Mesodermal cell (in vitro differentiated cells): ENCODE results near the gene NNMT.
A peak's percentile ranks its signal among the peaks of the same experiment; 100 is the strongest.

Source experiments
- H3K27ac ChIP-seq: 2 replicates; pipeline ENCODE4 v1.7.0; 2013; ENCODE audit warnings: mild to moderate bottlenecking, low read depth, low read length, moderate library complexity; ENCODE audit not compliant: severe bottlenecking
- H3K36me3 ChIP-seq: 2 replicates; pipeline ENCODE4 v1.7.1; 2013; ENCODE audit warnings: mild to moderate bottlenecking, low read length, moderate library complexity; ENCODE audit not compliant: control insufficient read depth, insufficient read depth
- H3K4me1 ChIP-seq: one replicate; pipeline ENCODE4 v1.7.1; 2013; ENCODE audit warnings: mild to moderate bottlenecking, low read length; ENCODE audit not compliant: insufficient read depth, control insufficient read depth, poor library complexity, severe bottlenecking
- H3K4me3 ChIP-seq: 2 replicates; pipeline ENCODE4 v1.7.0; 2013; ENCODE audit warnings: low read length, control low read depth, mild to moderate bottlenecking; ENCODE audit not compliant: insufficient read depth, poor library complexity, severe bottlenecking; ENCODE audit errors: extremely low read depth
- H3K9me3 ChIP-seq: 2 replicates; pipeline ENCODE4 v1.7.1; 2013; ENCODE audit warnings: mild to moderate bottlenecking, low read length, moderate library complexity; ENCODE audit not compliant: control insufficient read depth
- WGBS, 2 experiments: methylation state at CpG; one replicate each; pipeline ENCODE4 v1.1.5; 2013; ENCODE audit warnings: missing lambda C conversion rate in 2 of 2; ENCODE audit not compliant: insufficient coverage in 2 of 2; 5-methylcytosine and 5-hydroxymethylcytosine counted together

Gene NNMT

DNA sequence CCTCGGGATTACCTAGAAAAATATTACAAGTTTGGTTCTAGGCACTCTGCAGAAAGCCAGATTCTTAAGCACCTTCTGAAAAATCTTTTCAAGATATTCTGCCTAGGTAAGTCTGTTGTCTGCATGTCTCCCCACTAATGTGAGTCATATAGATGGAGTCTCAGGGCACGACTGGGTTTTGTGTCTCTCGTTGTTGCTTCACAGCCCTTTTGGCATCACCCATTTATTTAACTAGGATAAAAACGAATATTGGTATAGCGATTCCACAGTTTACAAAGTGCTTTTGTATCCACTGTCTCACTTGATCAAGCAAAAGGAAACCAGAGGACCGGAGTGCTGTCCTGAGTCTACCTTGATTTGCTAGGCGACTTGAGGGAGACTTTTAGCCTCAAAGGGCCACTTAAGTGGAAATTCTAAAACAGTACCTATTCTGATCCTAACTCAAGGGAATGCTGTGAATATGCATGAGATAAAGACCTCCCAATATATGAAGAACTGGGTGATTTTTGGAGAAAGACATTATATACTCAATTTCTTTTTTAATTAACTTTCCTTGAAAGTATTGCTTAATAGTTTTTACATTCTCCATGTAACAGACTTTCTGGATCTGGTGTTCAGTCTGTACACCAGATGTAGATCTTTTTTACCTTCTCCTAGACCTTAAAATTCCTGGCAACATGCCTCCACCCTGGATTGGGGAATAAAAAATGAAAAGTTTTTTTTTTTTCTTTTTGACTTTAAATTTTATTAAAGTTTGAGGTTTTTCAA lies 590 bp downstream of the NNMT start:
- H3K4me1 ChIP-seq, result peaks cover 29% of the 10 kb centered on the region
- peaks cover 22% of the 10 kb centered on the region for H3K36me3 ChIP-seq
- WGBS, 2 experiments, result 87 to 91% methylated on average over 4 to 7 of the region's 7 CpGs
- peak overlapping the region; percentile 97 for H3K27ac ChIP-seq
- H3K4me3 ChIP-seq, result peak overlapping the region; percentile 37
- peaks cover 7% of the 10 kb centered on the region for H3K9me3 ChIP-seq

DNA sequence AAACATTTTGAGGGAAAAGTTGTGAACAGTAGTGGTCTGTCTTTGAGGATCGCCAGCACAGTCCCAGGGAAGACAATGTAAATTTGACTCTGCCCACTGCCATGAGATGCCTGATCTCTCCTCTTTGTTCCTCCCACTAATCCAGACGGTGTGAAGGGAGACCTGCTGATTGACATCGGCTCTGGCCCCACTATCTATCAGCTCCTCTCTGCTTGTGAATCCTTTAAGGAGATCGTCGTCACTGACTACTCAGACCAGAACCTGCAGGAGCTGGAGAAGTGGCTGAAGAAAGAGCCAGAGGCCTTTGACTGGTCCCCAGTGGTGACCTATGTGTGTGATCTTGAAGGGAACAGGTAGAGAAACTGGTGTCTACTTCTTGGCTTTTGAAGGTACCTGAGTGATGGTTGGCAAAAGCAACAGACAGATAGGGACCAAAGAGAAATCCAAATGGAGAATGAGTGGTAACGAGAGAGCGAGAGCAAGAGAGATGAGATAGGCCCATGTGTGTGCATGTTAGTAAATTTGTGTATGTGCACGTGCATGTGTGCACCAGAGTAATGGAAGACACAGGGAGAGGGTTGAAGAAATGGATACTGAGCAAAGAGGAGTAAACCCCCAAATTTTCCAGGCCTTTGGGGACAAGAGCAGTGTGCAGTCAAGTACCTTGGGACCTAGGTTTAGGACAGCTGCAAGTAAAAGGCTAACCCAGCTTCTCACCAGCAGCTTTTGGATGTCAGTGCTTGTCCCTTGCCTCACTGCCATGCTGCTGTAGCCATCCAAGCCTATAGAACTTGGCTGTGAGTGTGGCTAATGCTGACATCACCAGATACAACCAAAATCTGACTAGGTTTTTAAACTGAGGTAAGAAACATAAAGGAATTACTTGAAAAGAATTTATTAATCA lies 1.9 kb downstream of the NNMT start:
- Histone ChIP-seq H3K4me3 (peak overlapping the region; percentile 37), H3K36me3 (peaks cover 24% of the 10 kb centered on the region), H3K4me1 (peaks cover 19% of the 10 kb centered on the region), H3K9me3 (peaks cover 7% of the 10 kb centered on the region), H3K27ac (no peak overlapping the region)
- WGBS, 2 experiments, result 83 to 91% methylated on average over 4 to 5 of the region's 8 CpGs

DNA sequence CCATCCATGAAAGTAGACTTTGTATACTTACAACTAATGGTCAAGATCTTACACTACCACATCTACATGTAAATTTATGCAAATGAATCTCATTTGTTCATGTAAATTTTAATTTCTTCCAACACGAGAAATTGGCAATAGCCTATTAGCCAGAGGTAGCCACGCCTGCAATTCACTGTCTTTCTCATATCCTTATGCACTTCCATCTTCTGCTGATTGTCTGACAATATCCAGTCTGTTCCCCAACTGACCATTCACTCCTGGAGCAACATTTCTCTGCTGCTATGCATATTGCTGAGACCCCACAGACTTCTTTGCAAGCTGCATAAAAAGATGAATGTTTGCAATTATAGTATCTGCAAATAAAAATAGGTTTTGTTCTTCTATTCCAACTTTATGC lies 2.5 kb downstream of the NNMT start:
- peaks cover 16% of the 10 kb centered on the region for H3K4me1 ChIP-seq
- WGBS, 2 experiments, result 83 to 86% methylated on average over 1 to 2 of the region's 2 CpGs
- H3K4me3 ChIP-seq, result peak overlapping the region; percentile 37
- H3K36me3 ChIP-seq, result peaks cover 24% of the 10 kb centered on the region
- peaks cover 7% of the 10 kb centered on the region for H3K9me3 ChIP-seq
- no peak overlapping the region for H3K27ac ChIP-seq

DNA sequence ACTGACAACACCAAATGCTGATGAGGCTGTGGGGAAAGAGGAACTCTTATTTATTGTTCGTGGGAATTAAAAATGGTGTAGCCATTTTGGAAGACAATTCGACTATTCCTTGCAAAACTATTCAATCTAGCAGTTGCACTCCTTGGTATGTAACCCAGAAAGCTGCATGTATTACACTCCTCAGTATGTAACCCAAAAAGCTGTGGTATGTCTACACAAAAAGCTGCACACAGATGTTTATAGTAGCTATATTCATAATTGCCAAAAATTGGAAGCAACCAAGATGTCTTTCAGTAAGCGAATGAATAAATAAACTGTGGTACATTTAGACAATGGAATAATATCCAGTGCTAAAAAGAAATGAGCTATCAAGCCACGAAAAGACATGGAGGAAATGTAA lies 4.9 kb downstream of the NNMT start:
- no peak overlapping the region for H3K27ac ChIP-seq
- 100% methylated on average over 3 of the region's 4 CpGs; no CpG with 5 or more reads in 1 of the 2 experiments for WGBS, 2 experiments
- H3K36me3 ChIP-seq, result peaks cover 30% of the 10 kb centered on the region
- peaks cover 7% of the 10 kb centered on the region for H3K9me3 ChIP-seq
- no peak overlapping the region for H3K4me3 ChIP-seq
- peaks cover 7% of the 10 kb centered on the region for H3K4me1 ChIP-seq

DNA sequence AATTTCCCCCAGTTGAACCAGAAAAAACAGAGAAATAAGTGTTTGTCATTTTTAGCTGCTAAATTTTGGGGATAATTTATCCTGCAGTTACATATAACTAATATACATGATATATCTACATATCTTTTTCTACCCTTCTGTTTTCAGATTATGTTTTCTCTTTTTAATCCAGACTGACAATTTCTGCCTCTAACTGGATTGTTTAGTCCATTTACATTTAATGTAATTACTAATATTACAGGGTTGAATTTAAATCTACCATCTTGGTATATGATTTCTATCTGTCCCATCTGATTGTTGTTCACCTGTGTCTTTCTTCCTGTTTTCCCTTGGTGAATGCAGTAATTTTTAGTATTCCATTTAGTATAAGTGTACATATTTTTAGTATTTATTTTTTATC lies 5.7 kb downstream of the NNMT start:
- Histone ChIP-seq H3K4me3 (no peak overlapping the region), H3K9me3 (peaks cover 7% of the 10 kb centered on the region), H3K27ac (no peak overlapping the region), H3K4me1 (no peaks in the 10 kb centered on the region), H3K36me3 (peaks cover 30% of the 10 kb centered on the region)

DNA sequence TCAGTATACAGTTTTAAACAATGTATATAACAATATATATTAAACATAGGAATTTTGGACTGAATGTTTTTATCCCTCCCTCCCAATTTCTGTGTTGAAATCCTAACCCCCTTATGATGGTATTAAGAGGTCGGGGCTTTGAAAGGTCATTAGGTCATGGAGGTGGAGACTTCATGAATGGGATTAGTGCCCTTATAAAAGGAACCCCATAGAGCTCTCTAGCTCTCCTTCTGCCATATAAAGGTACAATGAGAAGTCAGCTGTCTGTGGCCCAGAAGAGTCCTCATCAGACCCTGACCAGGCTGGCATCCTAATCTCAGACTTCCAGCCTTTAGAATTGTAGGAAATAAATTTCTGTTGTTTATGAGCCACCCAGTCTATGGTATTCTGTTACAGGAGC lies 6.5 kb downstream of the NNMT start:
- no peak overlapping the region for H3K27ac ChIP-seq
- no CpG with 5 or more reads among the region's 1 CpG for WGBS, 2 experiments

DNA sequence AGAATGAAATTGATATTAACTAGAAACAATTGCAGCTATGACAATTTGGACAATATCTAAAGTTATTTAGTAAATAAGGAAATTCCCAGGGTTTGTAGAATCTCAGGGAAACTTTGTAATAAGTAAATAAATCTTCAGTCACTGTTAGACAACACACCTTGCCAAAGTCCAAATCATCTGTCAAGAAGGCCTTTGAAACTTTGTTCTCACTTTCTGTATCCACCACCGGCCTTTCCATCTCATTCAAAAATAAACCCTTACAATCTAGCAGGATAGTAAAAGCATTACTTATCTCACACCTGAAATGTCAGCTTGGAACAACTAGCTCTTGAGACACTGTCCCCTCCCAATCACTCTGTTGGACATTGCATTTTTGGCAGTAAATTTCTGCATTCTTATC lies 7.9 kb downstream of the NNMT start:
- no peaks in the 10 kb centered on the region for H3K4me1 ChIP-seq
- H3K36me3 ChIP-seq, result peaks cover 27% of the 10 kb centered on the region
- no peak overlapping the region for H3K27ac ChIP-seq
- H3K4me3 ChIP-seq, result no peak overlapping the region
- peaks cover 4% of the 10 kb centered on the region for H3K9me3 ChIP-seq
- 80 to 86% methylated on average over 1 of the region's 1 CpG for WGBS, 2 experiments

More for the DNA sequence above, 6.5 kb downstream of the NNMT start:
- no peaks in the 10 kb centered on the region for H3K4me1 ChIP-seq
- peaks cover 7% of the 10 kb centered on the region for H3K9me3 ChIP-seq
- H3K36me3 ChIP-seq, result peaks cover 30% of the 10 kb centered on the region
- no peak overlapping the region for H3K4me3 ChIP-seq

DNA sequence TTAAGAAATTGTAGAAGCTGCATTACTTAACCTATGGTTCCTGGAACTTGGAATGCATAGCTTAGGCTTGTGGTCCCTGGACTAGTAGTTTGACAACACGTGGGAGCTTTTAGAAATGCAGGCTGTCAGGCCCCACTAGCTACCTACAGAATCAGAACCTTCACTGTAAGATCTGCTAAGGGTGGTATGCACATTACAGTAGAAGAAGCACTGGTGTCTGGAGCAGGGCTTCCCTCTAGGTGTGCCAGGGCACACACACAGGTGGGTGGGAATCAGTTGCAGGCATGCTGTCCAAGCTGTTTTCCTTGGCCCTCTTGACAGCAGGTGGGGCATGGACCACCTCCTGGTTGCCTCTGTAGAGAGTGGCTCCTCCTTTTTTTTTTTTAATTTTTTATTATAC lies 8.8 kb downstream of the NNMT start:
- Histone ChIP-seq H3K4me1 (no peaks in the 10 kb centered on the region), H3K27ac (no peak overlapping the region), H3K9me3 (peaks cover 4% of the 10 kb centered on the region), H3K36me3 (peaks cover 30% of the 10 kb centered on the region), H3K4me3 (no peak overlapping the region)
- no CpG with 5 or more reads among the region's 1 CpG for WGBS, 2 experiments

DNA sequence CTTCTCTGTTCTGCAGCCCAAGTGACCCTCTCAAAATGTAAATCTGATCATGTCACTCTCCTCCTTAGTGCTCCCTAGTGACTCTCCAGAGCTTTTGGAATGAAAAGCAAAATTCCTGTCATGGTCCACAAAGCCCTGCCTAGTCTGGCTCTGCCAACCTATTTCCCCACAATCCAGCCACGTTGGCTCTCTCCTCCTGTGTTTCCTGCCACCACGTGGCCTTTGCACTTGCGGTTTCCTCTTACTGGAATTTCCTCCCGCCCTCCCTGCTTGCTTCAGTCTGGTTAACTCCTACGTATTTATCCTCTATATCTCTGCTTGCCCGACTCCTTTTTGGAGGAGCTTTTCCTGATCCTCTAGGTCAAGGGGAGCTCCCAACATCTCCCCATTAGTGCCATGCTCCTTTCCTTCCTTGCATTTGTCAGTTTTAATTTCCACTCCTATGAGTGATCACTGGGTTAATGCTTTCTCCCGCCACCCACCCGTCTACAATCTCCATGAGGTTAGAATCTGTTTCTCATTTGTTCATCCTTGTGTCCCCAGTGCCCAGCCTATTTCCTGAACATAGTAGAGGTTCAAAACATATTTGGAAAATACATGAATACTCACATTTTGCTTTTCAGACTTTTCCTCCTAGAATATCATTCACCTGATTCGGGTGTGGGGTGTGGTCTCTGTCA lies 11.5 kb downstream of the NNMT start:
- WGBS, 2 experiments, result 76 to 81% methylated on average over 7 to 8 of the region's 9 CpGs
- H3K4me1 ChIP-seq, result no peaks in the 10 kb centered on the region
- H3K36me3 ChIP-seq, result peaks cover 22% of the 10 kb centered on the region
- H3K4me3 ChIP-seq, result no peak overlapping the region
- H3K27ac ChIP-seq, result no peak overlapping the region
- H3K9me3 ChIP-seq, result no peaks in the 10 kb centered on the region

DNA sequence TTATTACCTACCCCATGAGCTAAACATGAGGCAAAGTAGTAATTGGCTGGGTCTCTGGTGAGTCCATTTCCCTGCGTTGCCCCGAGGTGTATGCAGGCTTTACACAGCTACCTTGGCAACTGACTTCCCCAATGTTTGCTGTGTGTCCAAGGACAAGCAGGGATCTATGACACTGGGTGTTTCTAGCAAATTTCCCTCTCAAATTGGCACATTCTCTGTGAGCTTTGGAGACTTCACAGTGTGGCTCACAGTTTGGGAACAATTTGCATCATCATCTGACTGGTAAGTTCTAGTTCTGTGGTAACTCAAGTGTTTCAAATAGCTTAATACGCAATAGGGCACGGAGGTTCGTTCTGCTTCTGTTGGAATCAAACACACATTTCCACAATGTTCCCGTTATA lies 12.5 kb downstream of the NNMT start:
- Histone ChIP-seq H3K9me3 (no peaks in the 10 kb centered on the region), H3K4me3 (no peak overlapping the region), H3K36me3 (peaks cover 27% of the 10 kb centered on the region), H3K4me1 (no peaks in the 10 kb centered on the region), H3K27ac (no peak overlapping the region)
- WGBS, 2 experiments, result 86 to 92% methylated on average over 5 of the region's 6 CpGs
